ENCODE results near the gene HMGCS2.

The HMGCS2 gene

DNA sequence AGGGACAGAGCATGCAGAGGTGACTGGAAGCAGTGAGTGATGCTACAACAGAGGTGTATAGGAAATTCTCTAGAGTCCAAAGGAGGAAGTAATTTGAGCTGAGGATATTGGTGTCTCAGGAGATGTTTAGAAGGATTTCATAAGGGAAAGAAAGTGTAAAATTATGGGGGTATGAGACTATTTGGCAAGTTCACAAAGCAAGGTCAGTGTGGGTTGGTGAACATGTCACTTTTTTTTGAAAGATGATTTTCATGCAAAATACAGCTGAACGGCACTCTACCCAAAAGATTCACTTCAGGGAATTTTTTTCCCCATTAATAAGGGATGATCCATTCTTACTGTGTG is 24.1 kb downstream of the HMGCS2 start:
- TF ChIP-seq, protein P1, sequence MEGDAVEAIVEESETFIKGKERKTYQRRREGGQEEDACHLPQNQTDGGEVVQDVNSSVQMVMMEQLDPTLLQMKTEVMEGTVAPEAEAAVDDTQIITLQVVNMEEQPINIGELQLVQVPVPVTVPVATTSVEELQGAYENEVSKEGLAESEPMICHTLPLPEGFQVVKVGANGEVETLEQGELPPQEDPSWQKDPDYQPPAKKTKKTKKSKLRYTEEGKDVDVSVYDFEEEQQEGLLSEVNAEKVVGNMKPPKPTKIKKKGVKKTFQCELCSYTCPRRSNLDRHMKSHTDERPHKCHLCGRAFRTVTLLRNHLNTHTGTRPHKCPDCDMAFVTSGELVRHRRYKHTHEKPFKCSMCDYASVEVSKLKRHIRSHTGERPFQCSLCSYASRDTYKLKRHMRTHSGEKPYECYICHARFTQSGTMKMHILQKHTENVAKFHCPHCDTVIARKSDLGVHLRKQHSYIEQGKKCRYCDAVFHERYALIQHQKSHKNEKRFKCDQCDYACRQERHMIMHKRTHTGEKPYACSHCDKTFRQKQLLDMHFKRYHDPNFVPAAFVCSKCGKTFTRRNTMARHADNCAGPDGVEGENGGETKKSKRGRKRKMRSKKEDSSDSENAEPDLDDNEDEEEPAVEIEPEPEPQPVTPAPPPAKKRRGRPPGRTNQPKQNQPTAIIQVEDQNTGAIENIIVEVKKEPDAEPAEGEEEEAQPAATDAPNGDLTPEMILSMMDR (IDR thresholded peaks at IDR 0.05; ENCODE audit: control insufficient read depth, extremely low read depth, insufficient read depth): no peak
- no peak overlapping the region for H3K4me3 ChIP-seq (ENCODE audit: low read depth, low read length)

DNA sequence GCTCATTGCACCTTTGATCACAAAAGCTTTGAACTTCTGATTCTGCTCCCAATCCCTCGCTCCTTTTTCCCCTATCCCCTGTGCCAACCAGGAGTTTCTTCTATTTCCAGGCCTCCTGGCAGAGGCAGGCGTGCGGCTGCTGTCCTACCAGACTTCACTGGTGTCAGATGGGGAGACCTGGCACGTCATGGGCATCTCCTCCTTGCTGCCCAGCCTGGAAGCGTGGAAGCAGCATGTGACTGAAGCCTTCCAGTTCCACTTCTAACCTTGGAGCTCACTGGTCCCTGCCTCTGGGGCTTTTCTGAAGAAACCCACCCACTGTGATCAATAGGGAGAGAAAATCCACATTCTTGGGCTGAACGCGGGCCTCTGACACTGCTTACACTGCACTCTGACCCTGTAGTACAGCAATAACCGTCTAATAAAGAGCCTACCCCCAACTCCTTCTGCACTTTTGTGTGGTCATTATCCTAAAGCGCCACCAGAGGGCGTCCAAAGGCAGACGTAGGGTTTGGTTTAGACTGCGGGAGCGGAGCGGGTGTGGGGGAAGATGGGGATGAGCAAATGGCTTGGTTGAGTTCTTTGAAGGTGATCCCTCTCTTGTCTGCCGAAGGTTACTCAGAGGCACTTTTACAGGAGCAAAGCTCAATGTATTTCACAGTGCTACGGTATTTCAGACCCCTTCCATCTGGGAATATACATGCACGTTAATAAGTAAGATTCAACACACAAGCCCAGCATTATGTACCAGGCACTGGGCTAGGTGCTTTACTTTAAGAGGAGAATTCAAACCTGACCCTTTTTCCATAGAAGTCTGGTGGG is 24.7 kb downstream of the HMGCS2 start:
- DNase-seq (ENCODE audit: low read depth): peak; percentile 30
- TF ChIP-seq, protein P1 (IDR thresholded peaks at IDR 0.05; ENCODE audit: control insufficient read depth, extremely low read depth, insufficient read depth): peak; percentile 80
- no peak overlapping the region for H3K4me3 ChIP-seq (ENCODE audit: low read depth, low read length)

More for the DNA sequence above, 24.1 kb downstream of the HMGCS2 start:
- no peak for DNase-seq (ENCODE audit: low read depth)

DNA sequence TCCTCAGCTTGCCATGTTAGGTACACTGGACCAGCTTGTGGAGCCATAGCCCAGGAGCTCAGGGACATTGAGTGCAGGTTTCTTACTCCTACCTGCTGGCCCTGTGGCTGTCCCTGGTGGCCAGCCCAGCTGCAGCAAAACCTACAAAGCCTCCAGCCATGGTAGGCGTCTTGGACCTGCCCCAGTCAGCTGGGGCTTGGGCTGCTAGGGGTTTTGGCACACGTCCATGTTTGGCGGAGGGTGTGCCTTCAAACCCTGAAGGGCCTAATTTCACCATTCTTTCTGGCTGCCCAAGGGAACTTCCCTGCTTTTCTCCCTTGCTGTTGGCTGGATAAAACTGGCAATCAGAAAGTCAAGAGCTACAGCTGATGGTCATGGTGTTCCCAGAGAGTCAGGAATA is 25.4 kb downstream of the HMGCS2 start:
- no peak overlapping the region for H3K4me3 ChIP-seq (ENCODE audit: low read depth, low read length)
- TF ChIP-seq, protein P1 (IDR thresholded peaks at IDR 0.05; ENCODE audit: control insufficient read depth, extremely low read depth, insufficient read depth): no peak
- DNase-seq (ENCODE audit: low read depth): no peak

DNA sequence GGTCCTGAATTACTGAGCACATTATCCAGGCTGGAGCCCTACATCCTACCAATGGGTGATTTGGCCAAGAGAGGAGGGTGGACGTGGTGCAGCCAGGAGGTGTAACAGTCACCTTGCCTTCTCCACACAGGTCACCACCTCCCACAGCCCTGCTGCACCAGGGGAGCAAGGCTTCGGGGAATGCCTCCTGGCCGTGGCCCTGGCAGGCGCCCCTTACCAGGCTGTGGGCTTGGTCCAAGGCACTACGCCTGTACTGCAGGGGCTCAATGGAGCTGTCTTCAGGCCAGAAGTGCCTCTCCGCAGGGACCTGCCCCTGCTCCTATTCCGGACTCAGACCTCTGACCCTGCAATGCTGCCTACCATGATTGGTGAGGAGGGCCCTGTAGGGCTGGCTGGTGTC is 26.0 kb downstream of the HMGCS2 start:
- DNase-seq (ENCODE audit: low read depth): no peak
- TF ChIP-seq, protein P1 (IDR thresholded peaks at IDR 0.05; ENCODE audit: control insufficient read depth, extremely low read depth, insufficient read depth): no peak
- H3K4me3 ChIP-seq (ENCODE audit: low read depth, low read length): no peak overlapping the region

DNA sequence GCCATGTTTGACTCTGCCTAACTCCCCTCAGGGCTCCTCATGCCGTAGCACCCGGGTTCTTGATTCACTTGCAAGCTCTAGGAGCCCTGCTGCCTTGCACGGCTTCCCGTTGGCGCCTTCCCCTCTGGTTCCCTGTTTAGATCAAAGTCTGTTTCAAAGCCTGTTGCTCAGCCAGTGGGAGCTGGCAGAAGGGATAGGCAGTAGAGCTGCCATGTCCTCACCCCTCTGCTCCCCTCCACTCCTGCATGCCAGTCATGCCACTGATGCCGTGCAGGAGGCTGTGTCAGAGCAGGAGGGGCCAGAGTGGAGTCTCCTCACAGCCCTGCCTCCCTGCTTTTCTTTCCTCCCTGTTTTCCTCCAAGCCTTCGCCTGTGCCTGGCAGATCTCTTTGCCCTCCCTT is 26.5 kb downstream of the HMGCS2 start:
- no peak for DNase-seq (ENCODE audit: low read depth)
- TF ChIP-seq, protein P1 (IDR thresholded peaks at IDR 0.05; ENCODE audit: control insufficient read depth, extremely low read depth, insufficient read depth): no peak
- H3K4me3 ChIP-seq (ENCODE audit: low read depth, low read length): no peak overlapping the region

DNA sequence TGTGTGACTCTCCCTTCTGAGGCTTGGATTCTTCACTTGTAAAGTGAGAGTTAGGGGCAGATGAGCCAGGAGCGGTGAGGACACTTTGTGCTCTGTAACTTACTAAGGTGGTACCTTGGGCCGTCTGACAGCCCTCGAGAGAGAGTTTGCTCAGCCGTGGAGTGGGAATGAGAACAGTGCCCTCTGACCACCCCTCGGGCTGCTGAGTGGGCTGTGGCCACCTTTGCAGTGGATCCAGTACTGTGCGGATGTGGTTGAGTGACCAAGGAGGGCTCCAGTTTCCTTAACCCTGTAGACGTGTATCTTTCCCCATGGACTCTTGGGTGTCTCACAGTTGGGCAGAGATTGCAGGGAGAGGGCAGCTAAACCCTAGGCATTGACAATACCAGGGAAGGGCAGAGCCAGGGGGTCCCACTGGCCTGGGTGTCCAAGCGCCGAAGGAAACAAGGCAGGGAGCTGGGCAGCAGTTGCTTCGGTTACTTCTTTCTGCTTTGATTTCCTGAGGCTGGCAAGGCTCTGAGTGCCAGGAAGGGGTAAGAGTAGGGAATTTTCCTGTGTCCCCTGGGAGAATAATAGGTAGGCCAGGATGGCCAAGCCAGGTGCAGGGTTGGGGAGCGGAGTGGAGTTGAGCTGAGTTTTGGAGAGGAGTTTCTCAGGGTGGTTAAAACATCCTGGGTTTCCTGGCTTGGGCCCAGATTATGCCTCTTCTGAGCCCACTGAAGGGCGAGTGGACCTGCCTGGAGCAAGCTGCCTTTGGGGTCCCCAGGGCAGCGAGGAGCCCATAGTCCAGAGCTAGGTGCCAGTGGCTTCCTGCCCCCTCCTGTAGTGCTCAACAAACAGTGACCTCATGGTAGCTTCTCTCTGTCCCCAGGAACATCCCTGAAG is 27.6 kb downstream of the HMGCS2 start:
- DNase-seq (ENCODE audit: low read depth): no peak
- TF ChIP-seq, protein P1 (IDR thresholded peaks at IDR 0.05; ENCODE audit: control insufficient read depth, extremely low read depth, insufficient read depth): no peak
- H3K4me3 ChIP-seq (ENCODE audit: low read depth, low read length): no peak overlapping the region
